ENCODE measurements around the gene DUOXA1.

The DUOXA1 gene

DNA sequence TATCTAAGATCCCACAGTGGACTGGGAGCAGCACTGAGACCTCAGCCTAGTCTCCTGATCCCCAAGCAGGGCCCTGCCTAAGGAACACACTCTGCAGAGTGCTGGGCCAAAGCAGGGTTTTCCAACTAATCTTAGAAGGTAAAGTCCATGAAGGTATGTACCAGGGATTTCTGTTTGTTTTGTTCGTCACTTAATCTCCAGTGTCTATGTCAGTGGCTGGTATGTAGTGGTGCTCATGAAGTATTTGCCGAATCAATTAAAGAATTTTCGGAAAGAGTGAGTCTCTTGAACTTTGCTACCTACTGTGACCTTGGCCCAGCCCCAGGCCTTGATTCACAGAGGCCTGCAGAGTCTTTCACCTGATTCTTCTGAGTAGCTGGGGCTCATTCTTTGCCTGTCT, 1.8 kb upstream of the DUOXA1 start:
- DNase-seq (ENCODE audit: low read depth) = no peak

- no peak for DNase-seq (ENCODE audit: low read depth)
Measured at GRCh38 chr15:45130291-45131000, 767 bp upstream of the DUOXA1 start.

GRCh38 chr15:45128971-45129639, 574 bp downstream of the DUOXA1 start:
- DNase-seq (ENCODE audit: low read depth) = no peak

DNA sequence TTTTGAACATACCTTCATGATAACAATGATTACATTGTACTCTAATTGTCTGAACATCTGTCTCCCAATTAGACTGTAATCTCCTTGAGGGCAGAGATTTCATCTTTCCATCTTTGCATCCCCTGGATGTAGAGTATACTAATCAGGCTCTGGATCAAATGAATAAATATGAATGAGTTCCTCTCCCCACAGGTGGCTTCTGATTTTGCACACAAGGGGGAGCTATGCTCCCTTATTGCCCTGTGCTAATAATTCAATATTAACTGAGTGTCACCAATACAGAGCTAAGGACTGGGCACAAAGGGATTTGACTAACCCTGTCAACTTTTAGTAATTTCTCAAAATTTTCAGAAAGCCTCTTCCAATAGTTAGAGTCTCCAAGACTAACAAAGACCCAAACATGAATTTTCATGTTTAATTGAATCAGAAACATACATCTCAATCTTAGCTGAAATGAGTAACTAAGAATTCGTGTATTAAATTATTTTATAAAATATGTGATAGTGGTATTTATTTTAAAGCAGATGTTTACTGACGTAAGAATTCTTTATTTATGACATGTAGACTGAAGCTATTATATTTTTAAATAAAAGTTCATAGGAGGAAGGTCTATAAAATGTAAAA, 3.0 kb downstream of the DUOXA1 start:
- DNase-seq (ENCODE audit: low read depth) = no peak

DNA sequence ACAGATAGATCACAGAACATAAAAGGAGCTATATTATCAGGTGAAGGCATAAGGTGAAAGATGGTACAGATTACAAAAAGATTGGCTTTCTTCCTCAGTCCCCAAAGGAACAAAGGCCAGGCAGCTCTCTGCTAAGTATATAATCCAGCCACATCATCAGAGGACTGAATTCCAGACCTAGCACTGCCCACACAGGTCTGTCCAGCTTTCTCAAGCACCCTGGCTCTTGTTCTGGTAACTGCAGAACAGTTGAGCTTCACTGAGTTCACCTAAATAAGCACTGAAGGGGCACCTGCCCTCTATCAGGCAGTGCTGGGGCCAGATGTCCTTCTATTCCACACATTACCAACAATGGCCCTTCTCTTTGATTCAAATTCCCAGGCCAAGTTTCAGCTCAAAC, 6.3 kb downstream of the DUOXA1 start:
- DNase-seq (ENCODE audit: low read depth) = no peak

DNA sequence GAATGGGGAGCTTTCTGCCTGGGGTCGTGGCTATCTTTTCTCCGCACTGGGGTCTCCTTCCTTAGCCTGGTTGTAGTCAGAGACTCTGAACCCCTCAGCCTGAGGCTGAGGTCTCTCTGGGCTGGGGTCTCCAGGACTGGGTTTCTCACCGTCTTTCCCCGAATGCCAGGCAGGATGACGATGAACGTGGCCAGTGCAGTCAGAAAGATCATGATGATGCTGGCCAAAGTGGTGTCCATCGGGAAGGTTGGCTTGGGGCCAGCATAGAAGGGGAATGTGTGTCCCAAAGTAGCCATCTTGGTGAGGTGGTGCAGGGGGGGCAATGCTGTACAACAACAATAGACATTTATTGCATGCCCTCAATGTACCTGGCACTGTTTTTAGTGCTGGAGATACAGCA, 7.0 kb downstream of the DUOXA1 start:
- DNase-seq (ENCODE audit: low read depth) = no peak

GRCh38 chr15:45121706-45122417, 7.8 kb downstream of the DUOXA1 start:
- no peak for DNase-seq (ENCODE audit: low read depth)

DNA sequence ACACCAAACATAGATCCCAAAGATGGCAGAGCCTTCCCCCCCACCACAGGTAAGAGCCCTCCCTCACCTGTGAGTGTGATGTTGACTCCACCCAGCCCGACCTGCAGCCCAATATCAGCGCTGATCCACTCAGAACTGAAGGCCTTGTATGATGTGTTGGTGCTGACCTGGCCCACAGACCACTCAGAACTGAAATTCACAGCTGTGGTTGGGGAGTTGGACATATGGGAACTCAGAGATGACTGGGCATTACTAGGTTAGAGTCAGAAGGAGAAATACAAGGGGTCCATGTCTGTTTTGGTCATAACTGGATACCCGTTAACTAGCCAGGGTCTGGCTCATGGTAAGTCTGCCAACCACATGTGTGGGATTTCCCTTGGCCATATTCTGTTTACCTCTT, 8.7 kb downstream of the DUOXA1 start:
- no peak for DNase-seq (ENCODE audit: low read depth)

- no peak for DNase-seq (ENCODE audit: low read depth)
Measured at GRCh38 chr15:45120081-45120972, 9.4 kb downstream of the DUOXA1 start.

DNA sequence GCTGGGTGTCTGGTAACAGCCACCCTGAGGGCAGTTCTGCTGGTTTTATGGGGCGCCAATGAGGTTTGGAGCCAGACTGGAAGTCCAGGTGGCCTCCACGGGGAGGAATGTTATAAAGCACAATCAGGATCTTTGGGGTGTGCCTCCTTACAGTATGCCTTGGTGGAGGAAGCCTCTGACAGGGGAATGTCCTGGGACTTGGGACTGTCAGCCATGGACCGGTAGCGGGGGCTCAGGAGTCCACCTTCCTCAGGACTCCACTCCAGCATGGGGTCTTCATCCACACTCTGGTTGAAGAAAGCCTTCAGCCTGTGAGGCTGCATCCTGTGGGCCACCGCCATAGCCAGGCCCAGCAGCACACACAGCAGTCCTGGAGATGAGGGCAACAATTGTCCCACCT, 10.7 kb downstream of the DUOXA1 start:
- DNase-seq (ENCODE audit: low read depth) = no peak

DNA sequence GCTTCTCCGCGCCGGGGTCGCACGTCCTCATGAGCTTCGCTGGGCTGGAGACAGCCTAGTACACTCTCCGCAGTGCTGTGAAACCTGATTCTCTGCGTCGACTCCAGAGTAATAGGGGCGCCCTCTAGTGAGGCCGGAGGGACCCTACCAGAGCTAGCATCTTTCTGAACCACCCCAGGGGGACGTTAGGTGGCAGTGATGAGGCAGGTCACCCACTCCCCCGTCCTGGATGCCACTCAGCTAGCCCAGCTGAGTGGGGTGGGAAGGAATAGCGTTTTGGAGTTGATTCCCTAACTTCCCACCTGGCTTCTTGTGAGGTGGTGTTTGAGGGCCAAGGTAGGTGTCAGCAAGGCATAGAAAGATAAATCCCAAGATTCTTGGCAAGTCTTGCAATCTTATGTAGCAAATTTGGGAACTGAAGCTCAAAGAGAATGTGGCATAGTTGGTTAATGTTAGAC, 11.5 kb downstream of the DUOXA1 start:
- peak; percentile 82 for DNase-seq (ENCODE audit: low read depth)

DNA sequence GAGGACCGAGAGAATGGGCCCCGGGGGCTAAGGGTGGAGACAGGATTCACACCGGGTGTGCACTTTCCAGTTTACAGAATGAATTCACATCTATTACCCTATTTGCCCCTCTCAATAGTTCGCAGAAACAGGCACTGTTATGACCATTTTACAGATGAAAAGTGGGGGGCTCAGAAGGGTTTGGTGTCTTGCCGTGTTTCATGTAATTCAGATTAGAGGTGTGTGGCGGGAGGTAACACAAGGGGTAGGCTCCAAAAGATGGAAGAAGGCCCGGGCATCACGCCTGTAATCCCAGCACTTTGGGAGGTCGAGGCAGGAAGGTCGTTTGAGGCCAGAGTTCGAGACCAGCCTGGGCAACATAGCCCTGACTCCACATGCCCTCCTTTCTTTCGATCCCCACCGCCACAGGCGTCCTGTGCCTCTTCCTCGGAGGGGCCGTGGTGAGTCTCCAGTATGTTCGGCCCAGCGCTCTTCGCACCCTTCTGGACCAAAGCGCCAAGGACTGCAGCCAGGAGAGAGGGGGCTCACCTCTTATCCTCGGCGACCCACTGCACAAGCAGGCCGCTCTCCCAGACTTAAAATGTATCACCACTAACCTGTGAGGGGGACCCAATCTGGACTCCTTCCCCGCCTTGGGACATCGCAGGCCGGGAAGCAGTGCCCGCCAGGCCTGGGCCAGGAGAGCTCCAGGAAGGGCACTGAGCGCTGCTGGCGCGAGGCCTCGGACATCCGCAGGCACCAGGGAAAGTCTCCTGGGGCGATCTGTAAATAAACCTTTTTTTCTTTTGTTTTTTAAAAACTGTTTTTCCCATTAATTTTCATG, 12.2 kb downstream of the DUOXA1 start:
- DNase-seq (ENCODE audit: low read depth) = no peak

DNA sequence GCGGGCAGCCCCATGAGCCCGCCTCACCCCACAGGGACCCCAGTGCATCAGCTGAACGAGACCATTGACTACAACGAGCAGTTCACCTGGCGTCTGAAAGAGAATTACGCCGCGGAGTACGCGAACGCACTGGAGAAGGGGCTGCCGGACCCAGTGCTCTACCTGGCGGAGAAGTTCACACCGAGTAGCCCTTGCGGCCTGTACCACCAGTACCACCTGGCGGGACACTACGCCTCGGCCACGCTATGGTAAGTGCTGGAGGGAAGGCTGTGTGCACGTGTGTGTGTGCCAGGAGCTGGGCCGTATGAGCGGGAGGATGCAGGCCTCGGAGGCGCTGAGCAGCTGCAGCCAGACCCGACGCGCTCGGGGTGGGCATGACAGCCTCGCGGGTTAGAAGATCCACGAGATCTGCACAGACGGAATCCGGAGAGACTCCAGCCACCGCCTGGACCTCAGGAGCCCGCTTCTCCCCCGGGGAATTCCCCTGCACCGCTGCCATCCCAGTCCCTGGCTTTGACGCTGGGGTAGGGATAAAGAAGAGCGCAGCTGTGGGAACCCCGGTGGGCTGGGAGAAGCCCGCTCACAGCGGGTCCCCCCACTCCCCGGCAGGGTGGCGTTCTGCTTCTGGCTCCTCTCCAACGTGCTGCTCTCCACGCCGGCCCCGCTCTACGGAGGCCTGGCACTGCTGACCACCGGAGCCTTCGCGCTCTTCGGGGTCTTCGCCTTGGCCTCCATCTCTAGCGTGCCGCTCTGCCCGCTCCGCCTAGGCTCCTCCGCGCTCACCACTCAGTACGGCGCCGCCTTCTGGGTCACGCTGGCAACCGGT, 13.0 kb downstream of the DUOXA1 start:
- no peak for DNase-seq (ENCODE audit: low read depth)

DNA sequence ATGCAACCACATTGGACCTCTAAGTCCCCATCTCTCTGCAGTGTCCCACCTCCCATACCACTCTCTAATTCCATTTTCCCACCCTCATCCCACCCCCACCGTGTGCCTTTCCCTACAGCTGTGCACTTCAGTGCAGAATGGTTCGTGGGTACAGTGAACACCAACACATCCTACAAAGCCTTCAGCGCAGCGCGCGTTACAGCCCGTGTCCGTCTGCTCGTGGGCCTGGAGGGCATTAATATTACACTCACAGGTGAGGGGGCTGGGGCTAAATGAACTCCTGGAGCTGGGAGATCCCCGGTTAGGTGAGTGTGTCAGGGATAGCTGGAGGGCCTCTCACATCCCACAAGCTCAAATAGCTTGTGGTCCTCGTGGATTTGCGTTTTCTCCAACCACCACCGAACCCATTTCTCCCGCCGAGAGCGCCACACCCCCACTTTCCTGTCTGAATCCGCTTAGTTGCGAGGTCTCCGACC, 13.6 kb downstream of the DUOXA1 start:
- no peak for DNase-seq (ENCODE audit: low read depth)

GRCh38 chr15:45115312-45115820, 14.3 kb downstream of the DUOXA1 start:
- DNase-seq (ENCODE audit: low read depth) = no peak

DNA sequence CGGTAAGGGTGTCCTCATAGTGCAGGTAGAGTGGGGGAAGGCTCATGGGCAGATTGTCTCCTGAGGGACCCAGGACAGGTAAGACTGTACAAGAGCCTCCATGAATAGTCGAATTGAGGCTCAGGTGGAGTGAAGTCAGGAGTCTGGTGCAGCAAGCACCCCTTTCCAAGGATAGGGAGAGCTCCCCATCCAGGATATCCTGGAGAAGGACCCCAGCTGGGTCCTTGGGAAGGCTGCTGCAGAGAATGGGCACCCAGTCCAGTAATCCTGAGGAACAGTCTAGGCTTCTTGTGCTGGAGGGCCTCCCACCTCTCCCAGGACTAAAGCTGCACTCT, 15.0 kb downstream of the DUOXA1 start:
- DNase-seq (ENCODE audit: low read depth) = no peak

GRCh38 chr15:45114076-45114750, 15.5 kb downstream of the DUOXA1 start, which contains the start of the genes DUOX2 and DUOXA2:
DUOX2 (minus strand) TSS chr15:45114172; CDS start chr15:45113411, 761 bp downstream.
DUOXA2 (plus strand) TSS chr15:45114326; CDS start chr15:45114606, 280 bp downstream.
- DNase-seq (ENCODE audit: low read depth) = no peak

DNA sequence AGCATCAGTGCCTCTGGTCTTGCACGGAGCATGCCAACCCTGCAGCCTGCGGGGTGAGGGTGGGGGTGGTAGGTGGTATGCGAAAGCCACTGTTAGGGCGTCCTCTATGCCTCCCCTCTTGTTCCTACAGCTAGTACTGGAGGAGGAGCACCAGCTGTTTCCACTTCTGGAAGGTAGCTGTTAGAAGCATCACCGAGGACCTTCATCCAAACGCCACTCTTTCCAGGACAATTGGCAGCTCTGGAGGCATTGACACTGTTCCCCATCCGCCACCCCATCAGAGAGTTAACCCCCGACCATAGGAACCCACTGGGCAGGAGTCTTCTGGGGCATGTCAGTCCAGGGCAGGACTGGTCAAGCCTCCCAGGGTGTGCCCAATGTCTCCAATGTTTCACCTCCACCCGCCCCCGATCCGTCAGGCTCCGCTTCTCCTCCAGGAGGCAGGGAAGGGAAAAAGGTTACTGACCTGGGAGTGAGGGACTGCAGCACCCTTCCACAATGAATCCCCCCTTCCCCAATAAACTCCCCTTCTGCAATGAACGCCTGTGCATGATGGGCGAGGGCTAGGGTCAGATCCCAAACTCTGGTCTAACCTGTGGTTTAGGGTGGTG, 16.2 kb downstream of the DUOXA1 start:
- DNase-seq (ENCODE audit: low read depth) = no peak
